HG03571 (cell line): Measurements from ENCODE around the gene NRBP1.

Experiments
- ATAC-seq: cut with Tn5 transposase; IDR thresholded peaks from one replicate; pipeline ENCODE4 v1.9.1; 2021; ENCODE audit not compliant: unreplicated experiment

NRBP1 gene

DNA sequence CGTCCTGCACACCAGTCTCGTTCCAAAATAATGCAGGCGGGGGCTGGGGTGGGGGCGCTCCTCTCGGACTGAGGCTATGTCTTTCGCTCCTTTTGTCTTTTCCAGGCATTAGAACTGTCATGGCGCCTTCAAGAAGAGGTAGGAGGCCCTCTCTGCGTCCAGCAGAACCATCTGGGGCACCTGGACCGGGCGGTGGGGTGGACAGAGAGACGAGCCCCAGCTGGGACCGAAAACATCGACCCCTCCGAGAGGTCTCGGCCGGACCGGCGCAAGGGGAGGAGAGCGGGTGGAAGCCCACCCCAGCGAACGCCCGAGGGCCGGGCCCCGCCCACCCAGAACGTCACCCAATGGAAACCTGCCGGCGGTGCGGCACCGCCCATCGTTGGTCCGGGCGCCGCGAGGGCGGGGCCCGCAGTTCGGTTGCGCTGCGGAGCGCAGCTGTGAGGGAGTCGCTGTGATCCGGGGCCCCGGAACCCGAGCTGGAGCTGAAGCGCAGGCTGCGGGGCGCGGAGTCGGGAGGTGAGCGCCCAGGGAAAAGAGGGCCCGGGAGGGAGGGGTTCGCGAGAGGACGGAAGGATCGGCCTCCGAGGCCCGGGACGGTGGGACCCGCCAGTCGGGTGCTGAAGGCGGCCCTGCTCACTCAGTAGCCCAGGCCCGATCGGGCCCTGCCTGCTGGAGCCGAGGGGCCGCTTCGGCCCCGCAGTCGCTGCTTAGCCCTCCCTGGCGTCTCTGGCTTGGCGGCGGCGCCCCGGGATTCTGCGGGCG lies at the start of gene NRBP1:
TSS of gene NRBP1 (plus strand) at position 419 of the 765 bp plus-strand sequence. CDS start 4,643 bp downstream, outside the sequence.
- peak; percentile 80 for ATAC-seq

DNA sequence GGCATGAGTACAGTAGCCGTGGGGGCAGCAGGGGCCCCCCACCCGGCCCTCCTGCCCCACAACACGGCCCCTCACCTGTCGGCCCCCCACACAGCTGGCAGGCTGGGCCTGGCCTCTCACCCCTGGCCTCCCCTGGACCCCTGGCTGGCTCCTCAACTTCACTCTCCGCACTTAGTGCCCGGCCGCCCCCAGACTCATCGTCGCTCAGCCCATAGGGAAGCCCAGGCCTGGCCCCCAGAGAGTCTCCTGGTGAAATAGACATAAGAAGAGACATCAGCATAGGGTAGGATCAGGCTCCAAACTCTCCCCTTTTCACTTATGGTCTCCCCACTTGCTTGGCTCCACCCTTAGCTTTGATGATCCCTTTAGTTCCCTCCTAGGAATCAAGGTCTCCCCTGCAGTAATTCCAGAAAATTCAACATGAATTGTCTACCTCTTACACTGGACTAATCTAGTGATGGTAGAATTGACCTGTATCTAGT lies 49.6 kb upstream of the NRBP1 start:
- no peak for ATAC-seq

DNA sequence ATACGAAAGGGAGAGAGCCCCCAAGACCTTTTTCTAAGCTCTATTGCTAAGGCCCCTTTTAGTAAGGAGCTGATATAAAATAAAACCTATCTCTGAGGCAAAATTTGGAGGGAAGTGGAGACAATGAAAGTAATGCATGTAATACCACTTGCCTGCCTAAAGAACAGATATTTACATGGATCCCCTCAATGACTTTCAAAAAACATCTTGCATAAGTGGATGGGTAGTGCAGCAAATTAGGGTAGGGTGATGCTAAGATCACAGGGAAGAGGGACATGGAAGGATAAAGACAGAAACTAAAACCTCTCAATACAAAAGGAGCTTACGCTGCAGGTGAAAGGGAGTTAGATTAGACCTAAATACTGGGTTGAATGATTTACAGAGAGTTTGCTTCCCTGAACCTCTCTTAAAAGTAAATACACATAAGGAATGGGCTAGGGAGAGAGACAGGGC lies 49.0 kb upstream of the NRBP1 start:
- no peak for ATAC-seq

DNA sequence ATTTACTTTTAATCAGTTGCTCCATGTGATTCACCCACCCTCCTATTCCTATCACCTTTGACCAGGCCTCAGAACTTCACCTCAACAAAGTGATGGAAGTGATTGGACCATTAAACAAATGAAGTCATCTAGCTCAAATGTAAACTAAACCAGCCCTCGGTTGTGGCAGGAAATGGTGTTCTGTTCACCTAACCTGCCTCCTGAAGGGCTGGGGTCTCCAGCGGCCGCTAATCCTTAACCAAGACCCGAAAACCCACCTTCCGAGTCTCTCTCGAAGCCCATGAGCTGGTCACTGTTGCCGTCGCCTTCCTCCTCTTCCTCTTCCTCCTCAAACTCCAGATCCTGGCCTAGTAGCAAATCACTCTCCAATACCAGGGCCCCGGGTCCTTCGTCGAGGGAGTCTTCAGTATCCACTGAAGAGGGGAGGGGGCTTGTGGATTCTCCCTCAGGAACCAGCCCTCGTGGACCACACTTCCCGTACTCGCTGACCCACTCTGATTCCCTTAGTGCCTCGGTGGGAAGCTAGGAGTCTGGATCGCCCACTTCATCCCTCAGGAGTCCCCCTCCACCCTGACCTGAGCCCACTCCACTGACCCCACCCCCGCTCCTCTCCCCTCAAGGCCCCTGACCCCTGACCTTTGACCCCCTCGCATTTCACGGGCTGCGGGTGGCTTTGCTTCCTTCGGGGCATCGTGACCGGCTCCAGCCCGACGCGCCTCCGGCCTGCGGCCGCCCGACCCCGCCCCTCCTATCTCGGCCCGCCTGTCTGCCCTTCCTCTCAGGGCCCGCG lies 48.4 kb upstream of the NRBP1 start:
- peak; percentile 34 for ATAC-seq

DNA sequence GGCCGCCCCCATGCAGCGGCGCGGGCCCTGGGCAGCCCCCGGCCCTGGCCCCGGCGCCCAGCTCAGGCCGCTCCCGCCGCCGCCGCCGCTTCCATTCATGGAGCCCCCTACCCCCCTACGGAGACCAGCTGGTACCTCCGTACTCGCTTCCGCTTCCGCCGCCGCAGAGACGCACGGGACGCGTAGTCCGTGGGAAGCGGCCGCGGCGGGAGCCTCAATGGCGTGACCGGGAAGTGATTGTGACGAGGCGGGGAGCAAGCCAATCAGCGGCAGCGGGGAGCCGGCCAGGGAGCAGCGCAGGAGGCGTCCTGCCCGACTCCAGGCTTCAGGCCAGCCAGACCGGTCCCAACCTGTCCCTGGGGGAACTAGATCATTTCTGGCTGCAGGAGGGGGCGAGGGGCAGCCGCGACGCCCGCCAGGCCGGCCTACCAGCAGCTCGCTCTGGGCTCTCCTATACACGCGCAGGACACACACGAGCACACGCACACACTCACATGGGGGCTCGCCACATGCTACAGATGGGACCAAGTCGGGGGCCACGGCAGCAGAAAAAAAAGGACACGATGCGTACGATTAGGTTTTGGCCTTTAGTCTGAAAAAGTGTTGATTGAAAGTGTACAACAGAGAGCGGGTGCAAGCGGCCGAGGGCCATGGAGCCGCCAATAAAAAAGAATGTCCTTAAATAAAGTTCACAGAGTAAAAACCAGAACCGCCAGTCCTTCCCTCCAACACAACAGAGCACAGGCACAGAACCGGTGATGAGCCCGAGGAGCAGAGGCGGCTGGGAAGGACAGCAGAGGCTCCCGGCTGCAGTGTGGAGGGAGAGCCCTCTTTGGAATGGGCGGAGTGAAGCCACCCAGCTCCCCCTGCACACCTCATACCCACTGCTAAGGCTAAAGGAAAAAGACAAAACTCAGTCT lies 47.5 kb upstream of the NRBP1 start, which contains the start of gene ZNF513:
TSS of gene ZNF513 (minus strand) at position 109 of the 920 bp plus-strand sequence. CDS start 208 bp downstream, outside the sequence.
- peak; percentile 66 for ATAC-seq

DNA sequence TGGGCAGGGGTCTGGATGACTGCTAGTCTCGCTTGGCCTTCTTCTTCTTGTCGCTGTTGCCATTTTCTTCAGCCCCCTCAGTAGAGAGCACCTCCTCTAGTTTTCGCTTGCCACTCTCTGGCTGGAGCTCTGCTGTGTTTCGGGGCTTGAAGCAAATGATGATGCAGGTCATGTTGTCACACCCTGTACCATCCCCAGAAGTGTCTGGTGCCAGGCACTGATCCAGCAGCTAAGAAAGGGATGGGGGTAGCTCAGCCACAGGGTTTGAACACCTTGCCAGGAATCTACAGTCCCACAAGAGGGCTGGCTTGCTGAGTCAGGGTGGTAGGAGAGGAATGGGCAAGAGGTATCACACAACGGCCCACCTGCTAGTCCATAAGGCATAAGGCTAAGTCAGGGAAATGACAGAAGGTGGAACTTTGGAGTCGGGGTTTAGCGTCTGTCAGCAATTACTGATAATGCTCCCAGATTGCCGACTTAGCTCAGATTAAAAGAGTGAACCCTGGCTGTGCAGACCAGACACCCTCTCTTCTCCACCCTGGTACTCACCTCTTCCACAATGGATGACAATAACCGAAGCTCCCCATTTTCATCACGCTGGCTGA lies 46.8 kb upstream of the NRBP1 start:
- no peak for ATAC-seq

DNA sequence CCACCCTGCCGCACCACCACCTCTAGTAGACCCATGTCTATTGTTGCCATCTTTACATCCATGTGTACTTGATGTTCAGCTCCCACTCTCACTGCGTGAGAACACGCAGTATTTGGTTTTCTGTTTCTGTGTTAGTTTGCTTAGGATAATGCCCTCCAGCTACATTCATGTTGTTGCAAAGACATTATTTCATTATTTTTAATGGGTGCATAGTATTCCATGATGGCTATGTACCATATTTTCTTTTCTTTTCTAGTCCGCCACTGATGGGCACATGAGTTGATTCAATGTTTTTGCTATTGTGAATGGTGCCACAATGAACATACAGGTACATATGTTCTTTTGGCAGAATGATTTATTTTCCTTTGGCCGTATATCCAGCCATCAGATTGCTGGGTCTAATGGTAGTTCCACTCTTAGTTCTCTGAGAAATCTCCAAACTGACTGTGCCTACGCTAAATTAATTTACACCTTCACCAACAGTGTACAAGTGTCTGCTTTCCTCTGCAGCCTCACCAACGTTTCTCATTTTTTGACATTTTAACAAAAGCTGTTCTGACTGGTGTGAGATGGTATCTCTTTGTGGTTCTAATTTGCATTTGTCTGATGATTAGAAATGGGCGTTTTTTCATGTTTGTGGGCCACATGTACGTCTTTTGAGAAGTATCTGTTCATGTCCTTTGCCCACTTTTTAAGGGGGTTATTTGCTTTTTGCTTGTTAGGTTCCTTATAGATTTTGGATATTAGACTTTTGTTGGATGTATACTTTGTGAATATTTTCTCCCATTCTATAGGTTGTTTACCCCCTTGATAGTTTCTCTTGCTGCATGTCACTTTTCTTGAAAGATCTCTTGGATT lies 37.4 kb upstream of the NRBP1 start:
- ATAC-seq: no peak

DNA sequence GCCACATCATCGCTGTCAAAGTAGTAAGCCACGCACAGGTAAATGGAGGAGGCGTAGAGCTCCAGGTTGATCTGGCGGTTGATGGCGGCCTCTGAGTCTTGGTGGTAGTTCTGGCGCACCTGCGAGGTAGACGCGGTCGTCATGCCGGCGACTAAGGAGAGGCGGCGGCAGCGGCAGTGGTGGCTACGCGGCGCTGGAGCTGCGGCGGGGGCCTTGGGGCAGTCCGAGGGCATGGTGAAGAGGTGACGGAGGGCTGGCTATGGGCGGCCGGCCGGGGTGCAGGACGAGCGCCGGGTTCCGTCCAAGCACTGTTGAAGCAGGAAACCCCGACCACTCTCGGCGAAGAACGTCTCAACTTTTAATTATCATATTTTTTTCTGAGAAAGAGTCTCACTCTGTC lies 35.2 kb upstream of the NRBP1 start:
- no peak for ATAC-seq

DNA sequence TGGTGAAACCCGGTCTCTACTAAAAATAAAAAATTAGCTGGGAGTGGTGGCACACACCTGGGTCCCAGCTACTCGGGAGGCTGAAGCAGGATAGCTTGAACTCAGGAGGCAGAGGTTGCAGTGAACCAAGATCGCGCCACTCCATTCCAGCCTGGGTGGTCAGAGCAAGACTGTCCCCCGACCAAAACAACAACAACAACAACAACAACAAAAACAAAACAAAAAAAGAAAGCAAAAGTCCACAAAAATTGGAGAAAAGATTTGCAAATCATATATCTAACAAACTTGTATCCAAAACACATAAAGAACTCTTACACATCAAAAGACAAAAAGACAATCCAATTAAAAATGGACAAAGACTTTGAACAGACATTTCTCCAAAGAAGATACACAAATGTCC lies 29.5 kb upstream of the NRBP1 start:
- ATAC-seq: no peak

DNA sequence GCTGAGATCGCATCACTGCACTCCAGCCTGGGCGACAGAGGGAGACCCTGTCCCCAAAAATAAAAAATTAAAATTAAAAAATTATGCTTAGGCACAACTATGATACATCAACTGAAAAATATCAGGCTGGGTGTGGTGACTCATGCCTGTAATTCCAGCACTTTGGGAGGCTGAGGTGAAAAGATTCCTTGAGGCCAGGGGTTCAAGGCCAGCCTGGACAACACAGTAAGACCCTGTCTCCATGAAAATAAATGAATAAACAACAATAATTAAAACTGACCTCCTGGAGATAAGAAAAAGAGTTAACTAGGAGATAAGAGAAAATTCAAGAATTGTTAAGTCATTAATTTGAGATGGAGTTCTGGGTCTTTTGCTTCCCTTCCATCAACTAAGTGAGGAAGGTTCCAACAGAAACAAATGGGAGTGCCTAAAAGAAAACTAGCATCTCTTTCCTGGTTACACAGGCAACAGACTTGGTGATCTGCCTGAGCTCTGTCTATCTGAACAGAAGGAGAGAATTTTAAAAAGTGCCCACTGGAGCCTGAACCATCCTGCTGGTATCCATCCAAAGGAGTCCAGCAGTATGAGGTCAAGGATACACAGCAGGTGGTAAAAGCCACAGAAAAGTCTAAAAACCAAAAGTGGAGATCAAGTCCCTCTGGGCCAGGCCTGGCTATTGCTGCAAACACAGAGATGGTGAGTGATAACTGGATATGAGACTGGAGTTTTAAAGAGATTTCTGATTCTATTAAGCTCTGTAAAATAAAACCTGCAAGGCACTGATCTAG lies 27.9 kb upstream of the NRBP1 start:
- no peak for ATAC-seq

DNA sequence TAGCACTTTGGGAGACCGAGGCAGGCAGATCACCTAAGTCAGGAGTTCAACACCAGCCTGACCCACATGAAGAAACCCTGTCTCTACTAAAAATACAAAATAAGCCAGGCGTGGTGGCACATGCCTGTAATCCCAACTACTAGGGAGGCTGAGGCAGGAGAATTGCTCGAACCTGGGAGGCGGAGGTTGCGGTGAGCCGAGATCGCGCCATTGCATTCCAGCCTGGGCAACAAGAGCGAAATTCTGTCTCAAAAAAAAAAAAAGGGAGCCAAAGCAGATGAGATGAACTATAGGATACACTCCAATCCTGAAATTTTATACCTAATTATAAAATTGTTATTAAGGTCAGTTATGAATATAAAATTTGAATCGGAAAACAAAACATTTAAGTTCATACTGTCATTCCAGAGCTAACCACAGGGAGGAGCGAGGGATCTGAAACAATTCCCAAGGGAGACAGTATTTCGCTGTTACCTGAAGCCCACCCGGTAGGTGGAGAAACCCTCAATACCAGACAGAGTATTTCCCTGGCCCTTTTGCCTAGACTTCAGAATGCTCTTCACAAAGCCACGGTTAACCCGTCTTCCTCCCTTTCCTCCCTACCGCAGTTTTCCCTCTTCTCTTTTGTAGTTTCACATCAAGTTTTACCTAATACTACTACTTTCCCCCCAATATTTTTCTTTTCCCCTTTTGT lies 20.5 kb upstream of the NRBP1 start:
- no peak for ATAC-seq

DNA sequence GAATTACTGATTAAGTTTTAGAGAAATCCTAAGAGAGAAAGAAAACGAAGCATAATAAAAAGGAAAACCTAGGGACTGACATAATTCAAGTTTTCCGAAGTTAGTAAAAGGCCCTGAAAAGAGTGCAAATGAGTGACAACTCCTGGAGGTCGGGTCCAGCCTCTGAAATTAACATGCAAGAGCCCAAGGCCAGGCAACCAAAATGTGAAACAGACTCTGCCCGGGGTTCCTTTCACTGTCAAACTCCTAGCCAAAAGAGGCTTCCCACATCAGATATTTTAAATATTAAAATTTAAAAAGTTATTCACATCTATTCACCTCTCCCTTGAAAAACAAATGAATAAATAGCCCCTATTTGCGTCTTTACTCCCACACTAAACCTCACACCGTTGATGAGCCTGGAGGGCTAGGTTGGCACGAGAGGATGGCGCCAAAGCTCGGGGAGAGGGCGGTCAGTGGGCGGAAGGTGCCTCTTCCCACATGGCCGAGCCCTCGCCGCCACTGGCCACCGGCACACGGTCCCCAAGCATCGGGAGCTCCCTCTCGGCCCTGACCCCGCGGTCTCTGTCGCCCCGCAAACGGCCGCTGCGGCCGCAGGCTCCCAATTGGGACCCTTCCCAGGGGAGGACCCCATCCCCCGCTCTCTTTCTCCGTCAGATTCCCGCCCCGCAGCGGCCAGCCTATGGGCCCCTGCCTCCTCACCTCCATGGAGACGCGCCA lies 19.7 kb upstream of the NRBP1 start:
- ATAC-seq: peak; percentile 27

DNA sequence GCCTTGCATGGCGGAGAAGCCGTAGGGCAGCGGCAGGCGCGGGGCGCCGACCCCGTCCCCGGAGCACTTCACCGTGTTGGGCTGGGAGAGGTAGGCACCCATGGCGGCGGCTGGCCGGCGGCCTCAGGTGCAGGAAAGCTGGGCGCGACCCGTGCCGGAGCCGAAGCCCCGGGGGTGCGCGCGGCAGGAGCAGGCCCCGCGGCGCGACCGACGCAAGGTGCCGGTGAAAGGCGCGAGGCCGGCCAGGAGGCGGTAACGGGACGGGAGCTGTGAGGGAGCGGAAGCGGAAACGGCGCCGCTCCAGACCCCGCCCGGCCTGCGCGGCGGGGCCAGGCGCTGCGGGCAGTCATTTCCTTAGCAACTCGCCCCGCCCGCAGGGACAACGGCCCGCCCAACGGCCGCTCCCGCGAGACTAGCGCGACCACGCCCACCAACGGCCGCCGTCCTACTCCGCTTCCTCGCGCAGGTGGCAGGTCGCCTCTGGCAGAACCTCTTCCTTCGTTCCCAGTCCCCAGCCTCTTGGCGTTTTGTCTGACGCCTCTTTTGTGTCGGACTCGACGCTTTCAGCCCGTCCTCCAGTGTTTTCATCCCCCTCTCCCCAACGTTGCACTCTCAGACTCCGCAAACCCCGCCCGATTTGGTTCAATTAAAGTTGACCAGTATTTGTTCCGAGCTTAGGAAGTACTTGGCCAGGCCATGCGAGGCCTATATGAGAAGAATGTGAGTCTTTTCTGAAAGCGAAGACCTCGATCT lies 18.9 kb upstream of the NRBP1 start, which contains the start of gene PPM1G:
TSS of gene PPM1G (minus strand) at position 271 of the 753 bp plus-strand sequence. CDS start at position 102, 169 bp downstream.
- ATAC-seq: peak; percentile 90

DNA sequence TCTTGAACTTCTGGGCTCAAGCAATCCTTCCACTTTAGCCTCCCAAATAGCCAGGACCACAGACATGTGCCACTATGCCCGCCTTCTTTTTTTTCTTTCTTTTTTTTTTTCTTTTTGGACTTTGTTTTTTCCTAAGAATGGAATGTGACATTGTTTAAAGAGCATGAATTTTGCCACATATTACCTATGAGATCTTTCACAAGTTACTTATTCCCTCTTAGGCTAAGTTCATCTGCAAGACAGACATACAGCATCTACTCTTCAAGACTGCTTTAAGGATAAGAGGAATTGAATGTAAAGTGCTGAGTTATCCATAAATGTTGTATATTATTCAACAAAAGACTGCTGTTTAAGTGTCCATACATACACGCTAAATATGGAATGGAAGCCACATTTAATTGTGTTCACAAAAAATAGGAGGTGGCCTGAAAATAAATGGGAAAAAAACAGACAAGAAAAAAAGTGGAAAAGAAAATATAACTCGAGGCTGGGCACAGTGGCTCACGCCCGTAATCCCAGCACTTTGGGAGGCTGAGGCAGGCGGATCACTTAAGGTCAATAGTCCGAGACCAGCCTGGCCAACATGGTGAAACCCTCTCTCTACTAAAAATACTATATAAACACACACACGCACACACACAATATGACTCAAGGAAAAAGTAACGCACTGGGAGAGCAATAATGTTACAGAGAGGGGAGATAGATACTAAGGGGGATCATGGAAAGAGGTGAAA lies 15.8 kb upstream of the NRBP1 start:
- no peak for ATAC-seq

DNA sequence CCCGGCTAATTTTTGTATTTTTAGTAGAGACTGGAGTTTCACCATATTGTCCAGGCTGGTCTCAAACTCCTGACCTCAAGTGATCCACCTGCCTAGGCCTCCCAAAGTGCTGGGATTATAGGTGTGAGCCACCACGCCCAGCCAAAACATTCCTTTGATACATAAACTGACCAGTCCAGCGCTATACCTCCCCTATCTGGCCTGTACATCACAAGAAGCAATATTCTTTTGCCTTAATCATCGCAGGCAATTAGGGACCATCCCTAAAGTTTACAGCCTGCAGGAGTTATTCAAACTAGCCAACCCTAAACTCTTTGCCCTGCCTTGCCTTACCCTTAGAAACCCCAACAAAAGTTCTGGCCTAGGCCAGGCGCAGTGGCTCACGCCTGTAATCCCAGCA lies 12.3 kb upstream of the NRBP1 start:
- no peak for ATAC-seq

DNA sequence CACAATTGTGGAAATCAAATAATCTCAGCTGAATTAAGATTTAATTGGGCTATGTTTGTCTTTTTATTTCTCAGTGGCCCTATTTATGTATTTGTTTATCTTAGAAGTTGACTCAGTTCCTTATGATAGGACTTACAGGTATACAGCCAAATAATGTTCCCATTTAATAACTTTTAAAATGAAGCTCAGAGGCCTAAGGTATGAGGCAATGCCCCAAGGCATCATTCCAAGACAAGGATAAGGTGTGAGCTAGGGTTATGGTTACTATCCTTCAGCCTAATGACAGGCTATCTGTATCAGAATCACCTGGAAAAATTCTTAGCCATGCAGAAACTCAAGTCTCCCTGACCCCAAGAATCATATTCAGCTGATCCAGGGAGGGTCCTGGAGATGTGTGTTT lies 7.4 kb upstream of the NRBP1 start:
- ATAC-seq: no peak
